Adrenal gland (tissue), 12 donors: ENCODE measurements around the gene BCAR1. TPM values are rescaled to one million over a fixed set of nuclear protein-coding genes. Genes with fewer than 3 reads are reported as not detected.

Experiments
- DNase-seq, 7 donors: peaks; one replicate each; pipeline ENCODE4 v3.0.0-alpha.2; 2019 to 2020
- H3K27ac ChIP-seq, 5 donors: fragments of 200-600 bp; sonication (generic) in 4 of 5; 1 replicate in 3 of 5; 2 replicates in 2 of 5; pipeline versions ENCODE4 v1.5.1 to v1.8.0; 2016 to 2020; ENCODE audit warnings: mild to moderate bottlenecking in 1 of 5
- H3K27me3 ChIP-seq: fragments of 200-600 bp; 2 replicates; pipeline ENCODE4 v1.8.0; 2021
- H3K36me3 ChIP-seq, 2 donors: fragments of 200-600 bp; replicated peaks in 1 of 2; 1 replicate in 1 of 2; 2 replicates in 1 of 2; pipeline versions ENCODE4 v1.5.1 to v1.8.0; 2018 to 2022
- H3K4me1 ChIP-seq, 2 donors: fragments of 200-600 bp; replicated peaks in 1 of 2; 1 replicate in 1 of 2; 2 replicates in 1 of 2; pipeline versions ENCODE4 v1.5.1 to v1.8.0; 2018 to 2021
- H3K4me3 ChIP-seq, 4 donors: fragments of 200-600 bp; sonication (generic) in 3 of 4; one replicate each; pipeline ENCODE4 v1.5.1; 2016 to 2018
- H3K9me3 ChIP-seq, 3 donors: fragments of 200-600 bp; sonication (generic) in 1 of 3; replicated peaks in 1 of 3; 1 replicate in 2 of 3; 2 replicates in 1 of 3; pipeline versions ENCODE4 v1.5.1 to v1.8.0; 2016 to 2021
- POLR2A ChIP-seq, 2 donors: fragments of 450-650 bp; IDR thresholded peaks; one replicate each; pipeline ENCODE4 v1.6.1; 2017; ENCODE audit warnings: antibody characterized with exemption in 2 of 2, mild to moderate bottlenecking in 2 of 2, moderate library complexity in 1 of 2
- WGBS, 4 donors: extraction: QIAGEN DNeasy Blood & Tissue Kit in 2 of 4; methylation state at CpG; one replicate each; pipeline versions ENCODE4 v1.1.5 to v1.1.7; 2013 to 2017; 5-methylcytosine and 5-hydroxymethylcytosine counted together
- intact Hi-C, 2 donors: fragments of 100-400 bp; cut with DNase I; formaldehyde crosslinking; loops; one replicate each; pipeline versions ENCODE4 v1.14.1 to v1.15.0; 2022 to 2023
- polyA plus RNA-seq, 3 donors: library from polyadenylated mRNA; stranded (reverse); fragments of 200-250 nt in 2 of 3; fragments of 350-450 nt in 1 of 3; fragmentation: Illumina TruSeq in 1 of 3; extraction: RNeasy Lipid Tissue Mini Kit (QIAGEN cat#74804) in 1 of 3; gene quantifications; one replicate each; pipeline ENCODE4 v1.2.3, GENCODE V29; 2013 to 2014
- total RNA-seq, 9 donors: library from RNA; depleted of rRNA in 4 of 9; stranded (reverse); fragments of >200 nt in 4 of 9; fragments of 120-200 nt in 1 of 9; fragmentation: NEBNext Ultra II Directional in 1 of 9; extraction: Animal tissue kit (Norgen Biotek cat#: 25700) in 1 of 9; gene quantifications; one replicate each; pipeline versions ENCODE4 v1.1.0 to v1.2.4, GENCODE V29; 2013 to 2023
- TF ChIP-seq, protein P1 (sequence below), 6 experiments: fragments of 450-650 bp in 4 of 6; fragments of 200-600 bp in 2 of 6; sonication (generic) in 1 of 6; IDR thresholded peaks; 1 replicate in 5 of 6; 2 replicates in 1 of 6; pipeline versions ENCODE4 v1.5.1 to v1.8.0; 2016 to 2021; ENCODE audit warnings: antibody characterized with exemption in 6 of 6, mild to moderate bottlenecking in 2 of 6, moderate library complexity in 1 of 6
- donor health status: healthy with polysubstance abuse.
- donor health status: Bipolar disorder and iron deficiency.
- donor health status: DM: yes; HTN: yes; CAD: no.
- donor health status: DM: no; HTN: no; CAD: no.
- donor health status: DM: no; HTN: no; CAD: no.
- donor health status: DM: yes; HTN: yes; CAD: no.

The BCAR1 gene
- total and polyA plus RNA-seq, 12 donors = 10.2 to 87.7 (median 63.8) TPM

DNA sequence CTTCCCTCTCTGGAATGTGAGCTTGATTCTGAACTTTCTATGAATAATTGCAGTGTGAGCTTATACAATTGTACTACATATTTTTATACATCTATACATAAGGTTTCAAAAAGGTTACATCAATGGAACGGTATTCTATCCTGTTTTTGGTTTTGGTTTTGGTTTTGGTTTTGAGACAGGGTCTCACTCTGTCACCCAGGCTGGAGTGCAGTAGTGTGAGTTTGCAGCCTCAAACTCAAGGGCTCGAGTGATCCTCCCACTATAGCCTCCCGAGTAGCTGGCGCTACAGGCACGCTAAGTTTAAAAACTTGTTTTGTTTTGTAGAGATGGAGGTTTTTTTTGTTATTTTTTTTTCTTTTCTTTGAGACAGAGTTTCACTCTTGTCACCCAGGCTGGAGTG, 31.6 kb downstream of the BCAR1 start:
- intact Hi-C loops = no loop called here
- Histone ChIP-seq H3K27ac (no peak overlapping the region), H3K4me3 (no peak overlapping the region), H3K9me3 (no peaks in the 10 kb centered on the region), H3K27me3 (no peaks in the 10 kb centered on the region), H3K36me3 (no peaks in the 10 kb centered on the region), H3K4me1 (peaks cover 8 to 14% of the 10 kb centered on the region in 2 donors)
- 65 to 79% (median 74%) methylated on average over 5 of the region's 5 CpGs for WGBS, 4 donors
- no peak for DNase-seq
- TF ChIP-seq, protein P1, sequence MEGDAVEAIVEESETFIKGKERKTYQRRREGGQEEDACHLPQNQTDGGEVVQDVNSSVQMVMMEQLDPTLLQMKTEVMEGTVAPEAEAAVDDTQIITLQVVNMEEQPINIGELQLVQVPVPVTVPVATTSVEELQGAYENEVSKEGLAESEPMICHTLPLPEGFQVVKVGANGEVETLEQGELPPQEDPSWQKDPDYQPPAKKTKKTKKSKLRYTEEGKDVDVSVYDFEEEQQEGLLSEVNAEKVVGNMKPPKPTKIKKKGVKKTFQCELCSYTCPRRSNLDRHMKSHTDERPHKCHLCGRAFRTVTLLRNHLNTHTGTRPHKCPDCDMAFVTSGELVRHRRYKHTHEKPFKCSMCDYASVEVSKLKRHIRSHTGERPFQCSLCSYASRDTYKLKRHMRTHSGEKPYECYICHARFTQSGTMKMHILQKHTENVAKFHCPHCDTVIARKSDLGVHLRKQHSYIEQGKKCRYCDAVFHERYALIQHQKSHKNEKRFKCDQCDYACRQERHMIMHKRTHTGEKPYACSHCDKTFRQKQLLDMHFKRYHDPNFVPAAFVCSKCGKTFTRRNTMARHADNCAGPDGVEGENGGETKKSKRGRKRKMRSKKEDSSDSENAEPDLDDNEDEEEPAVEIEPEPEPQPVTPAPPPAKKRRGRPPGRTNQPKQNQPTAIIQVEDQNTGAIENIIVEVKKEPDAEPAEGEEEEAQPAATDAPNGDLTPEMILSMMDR (IDR thresholded peaks at IDR 0.05) = no peak
- no peak for TF ChIP-seq POLR2A (IDR thresholded peaks at IDR 0.05)

DNA sequence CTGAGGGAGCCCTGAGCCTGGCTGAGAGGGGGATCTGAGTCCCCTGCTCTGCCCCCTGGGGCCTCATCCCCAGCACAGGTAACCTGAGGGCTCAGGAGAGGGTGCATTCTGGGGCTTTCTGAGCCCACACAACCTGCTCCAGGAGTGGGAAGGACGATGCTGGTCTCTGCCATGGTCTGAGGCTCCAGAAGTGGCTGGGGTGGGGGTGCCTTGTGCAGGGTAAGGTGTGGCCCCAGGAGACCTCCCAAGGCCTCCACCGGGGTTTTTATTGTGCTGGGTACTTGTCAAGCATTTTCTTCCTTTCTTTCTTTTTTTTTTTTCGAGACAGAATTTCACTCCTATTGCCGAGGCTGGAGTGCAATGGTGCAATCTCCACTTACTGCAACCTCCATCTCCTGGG, 32.3 kb downstream of the BCAR1 start:
- intact Hi-C loops = no loop called here
- Histone ChIP-seq H3K27ac (no peak overlapping the region), H3K27me3 (no peaks in the 10 kb centered on the region), H3K36me3 (no peaks in the 10 kb centered on the region), H3K4me3 (no peak overlapping the region), H3K9me3 (no peaks in the 10 kb centered on the region), H3K4me1 (peaks cover 8 to 14% of the 10 kb centered on the region in 2 donors)
- TF ChIP-seq, protein P1 (IDR thresholded peaks at IDR 0.05) = no peak
- no peak for TF ChIP-seq POLR2A (IDR thresholded peaks at IDR 0.05)
- no peak for DNase-seq
- WGBS, 4 donors = 75 to 82% (median 80%) methylated on average over 3 to 4 of the region's 4 CpGs

DNA sequence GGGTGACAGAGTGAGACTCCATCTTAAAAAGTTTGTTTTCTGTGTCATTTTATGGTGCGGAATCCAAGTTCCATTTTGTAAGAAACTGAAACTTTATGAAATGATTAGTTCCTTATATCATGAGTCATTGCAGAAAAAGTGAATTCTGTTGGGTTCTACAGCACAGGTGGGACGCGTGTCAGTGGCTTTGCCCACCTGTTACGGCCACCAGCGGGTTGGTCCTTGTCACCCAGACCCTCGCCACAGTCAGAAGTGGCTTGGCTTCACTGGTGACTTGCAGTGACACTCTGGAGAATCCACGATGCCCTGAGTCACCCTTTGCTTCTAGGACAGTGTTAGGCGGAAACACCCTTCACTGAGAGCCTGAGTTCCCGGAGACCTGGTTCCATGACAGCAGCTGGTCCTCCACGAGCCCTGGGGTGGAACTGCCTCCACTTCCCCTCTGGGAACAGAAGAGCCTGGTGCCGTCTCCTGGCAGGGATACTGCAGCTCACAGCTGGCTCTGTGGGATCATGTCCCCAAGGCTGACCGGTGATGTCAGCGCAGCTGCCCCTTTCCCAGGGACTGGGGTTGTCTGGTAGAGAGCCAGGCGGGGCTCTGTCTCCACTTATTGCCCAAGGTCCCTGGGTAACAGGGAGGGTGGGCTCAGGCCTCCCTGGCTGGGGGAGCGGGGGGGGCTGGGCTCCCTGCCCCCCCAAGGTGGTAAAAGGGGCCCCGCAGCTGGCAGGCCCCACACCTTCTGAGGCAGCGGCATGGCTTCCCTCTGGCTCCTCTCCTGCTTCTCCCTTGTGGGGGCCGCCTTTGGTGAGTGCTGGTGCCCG, 33.0 kb downstream of the BCAR1 start, which contains the start of gene CTRB1:
Gene CTRB1 (plus strand): TSS at position 733 of the 821 bp plus-strand sequence. CDS start 20 bp downstream, at position 753.
- H3K4me3 ChIP-seq = no peak within 1 kb of the TSS
- peak within 1 kb of the TSS in 3 of 5 donors; percentile 45 to 78 (median 73) for H3K27ac ChIP-seq
- TF ChIP-seq, protein P1 (IDR thresholded peaks at IDR 0.05) = no peak
- no peak for TF ChIP-seq POLR2A (IDR thresholded peaks at IDR 0.05)
- DNase-seq = peak in 6 of 7 donors; percentile 40 to 62 (median 54)
- no peaks in the 10 kb centered on the region for H3K27me3 ChIP-seq
- H3K36me3 ChIP-seq = no peaks in the 10 kb centered on the region
- WGBS, 4 donors = 64 to 84% (median 70%) methylated on average over 8 to 19 of the region's 19 CpGs
- no peaks in the 10 kb centered on the region for H3K9me3 ChIP-seq
- peaks cover 8 to 14% of the 10 kb centered on the region in 2 donors for H3K4me1 ChIP-seq
- intact Hi-C loops = no loop called here

DNA sequence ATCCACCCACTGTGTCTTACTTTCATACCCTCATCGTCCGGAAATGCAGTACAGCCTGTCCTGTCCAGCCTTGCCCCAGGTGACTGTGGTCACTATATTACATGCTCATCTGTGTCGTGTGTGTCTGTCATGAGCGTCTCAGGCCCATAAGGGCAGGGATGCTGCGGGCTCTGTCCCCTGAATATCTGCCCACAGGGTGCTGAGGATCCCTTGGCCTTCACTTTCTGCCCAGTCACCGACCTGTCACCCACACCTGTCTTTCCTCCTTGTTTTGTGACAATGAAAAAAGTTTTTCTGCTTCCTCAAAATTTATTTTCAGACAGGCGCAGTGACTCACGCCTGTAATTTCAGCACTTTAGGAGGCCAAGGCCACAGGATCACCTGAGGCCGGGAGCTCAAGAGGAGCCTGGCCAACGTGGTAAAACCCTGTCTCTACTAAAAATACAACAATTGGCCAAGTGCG, 34.0 kb downstream of the BCAR1 start:
- Histone ChIP-seq H3K36me3 (no peaks in the 10 kb centered on the region), H3K27me3 (no peaks in the 10 kb centered on the region), H3K4me1 (peaks cover 8 to 14% of the 10 kb centered on the region in 2 donors), H3K4me3 (no peak overlapping the region), H3K27ac (peak overlapping the region in 3 of 5 donors; percentile 45 to 78 (median 73)), H3K9me3 (no peaks in the 10 kb centered on the region)
- TF ChIP-seq POLR2A (IDR thresholded peaks at IDR 0.05) = no peak
- TF ChIP-seq, protein P1 (IDR thresholded peaks at IDR 0.05) = no peak
- intact Hi-C loops = no loop called here
- peak; percentile 52 to 82 (median 76) for DNase-seq
- WGBS, 4 donors = 48 to 63% (median 55%) methylated on average over 11 of the region's 11 CpGs
